Prostate gland (tissue), 2 donors: Measurements from ENCODE around the gene MED6. TPM values are rescaled to one million over a fixed set of nuclear protein-coding genes. Genes with fewer than 3 reads are reported as not detected.

Source experiments
- DNase-seq: peaks from one replicate; pipeline ENCODE4 v3.0.0-alpha.2; 2019; ENCODE audit warnings: low spot score
- H3K27ac ChIP-seq, 2 donors: fragments of 200-600 bp; sonication (generic); 2 replicates each; pipeline ENCODE4 v1.5.1; 2017 to 2019
- H3K27me3 ChIP-seq: fragments of 200-600 bp; sonication (generic); replicated peaks from 2 replicates; pipeline ENCODE4 v1.5.1; 2019; ENCODE audit not compliant: insufficient read depth
- H3K36me3 ChIP-seq, 2 donors: fragments of 200-600 bp; sonication (generic); 1 replicate in 1 of 2; 2 replicates in 1 of 2; pipeline versions ENCODE4 v1.5.1 to v1.8.1; 2017 to 2019
- H3K4me1 ChIP-seq: fragments of 200-600 bp; sonication (generic); replicated peaks from 2 replicates; pipeline ENCODE4 v1.5.1; 2019
- H3K4me3 ChIP-seq, 2 donors: fragments of 200-600 bp; sonication (generic); 2 replicates each; pipeline ENCODE4 v1.5.1; 2017 to 2019
- H3K9me3 ChIP-seq: fragments of 200-600 bp; sonication (generic); 2 replicates; pipeline ENCODE4 v1.5.1; 2017
- POLR2A ChIP-seq: fragments of 450-650 bp; IDR thresholded peaks from one replicate; pipeline ENCODE4 v1.6.1; 2016; ENCODE audit warnings: antibody characterized with exemption, mild to moderate bottlenecking
- POLR2AphosphoS5 ChIP-seq: sonication (generic); formaldehyde crosslinking; IDR thresholded peaks from one replicate; pipeline ENCODE4 v1.6.1; 2017; ENCODE audit warnings: antibody characterized with exemption
- WGBS: methylation state at CpG from one replicate; pipeline ENCODE4 v1.1.5; 2018; 5-methylcytosine and 5-hydroxymethylcytosine counted together
- intact Hi-C: fragments of 100-400 bp; cut with DNase I; formaldehyde crosslinking; loops from one replicate; pipeline ENCODE4 v1.14.2; 2022
- total RNA-seq, 2 donors: library from RNA; depleted of rRNA; stranded (reverse); fragments of >200 nt; gene quantifications; one replicate each; pipeline ENCODE4 v1.1.0, GENCODE V29; 2016
- TF ChIP-seq, protein P1 (sequence below), 4 experiments: fragments of 200-600 bp in 2 of 4; fragments of 450-650 bp in 2 of 4; sonication (generic) in 2 of 4; IDR thresholded peaks; 1 replicate in 3 of 4; 2 replicates in 1 of 4; pipeline ENCODE4 v1.5.1; 2016 to 2019; ENCODE audit warnings: antibody characterized with exemption in 4 of 4, mild to moderate bottlenecking in 2 of 4, moderate library complexity in 2 of 4

MED6 gene
- total RNA-seq, 2 donors from 2014 or later, result 27.4 to 41.4 TPM

GRCh38 chr14:70602254-70602653 lies 1.8 kb upstream of the MED6 start:
- no peak overlapping the region for H3K27ac ChIP-seq
- H3K4me1 ChIP-seq, result peaks cover 9% of the 10 kb centered on the region
- no peaks in the 10 kb centered on the region for H3K9me3 ChIP-seq
- intact Hi-C loops, result loop anchor here (10.0 kb wide), 1 partner anchor 247 kb away; the partner anchor contains the start of gene COX16
- TF ChIP-seq POLR2AphosphoS5, result no peak
- TF ChIP-seq POLR2A, result no peak
- TF ChIP-seq, protein P1, sequence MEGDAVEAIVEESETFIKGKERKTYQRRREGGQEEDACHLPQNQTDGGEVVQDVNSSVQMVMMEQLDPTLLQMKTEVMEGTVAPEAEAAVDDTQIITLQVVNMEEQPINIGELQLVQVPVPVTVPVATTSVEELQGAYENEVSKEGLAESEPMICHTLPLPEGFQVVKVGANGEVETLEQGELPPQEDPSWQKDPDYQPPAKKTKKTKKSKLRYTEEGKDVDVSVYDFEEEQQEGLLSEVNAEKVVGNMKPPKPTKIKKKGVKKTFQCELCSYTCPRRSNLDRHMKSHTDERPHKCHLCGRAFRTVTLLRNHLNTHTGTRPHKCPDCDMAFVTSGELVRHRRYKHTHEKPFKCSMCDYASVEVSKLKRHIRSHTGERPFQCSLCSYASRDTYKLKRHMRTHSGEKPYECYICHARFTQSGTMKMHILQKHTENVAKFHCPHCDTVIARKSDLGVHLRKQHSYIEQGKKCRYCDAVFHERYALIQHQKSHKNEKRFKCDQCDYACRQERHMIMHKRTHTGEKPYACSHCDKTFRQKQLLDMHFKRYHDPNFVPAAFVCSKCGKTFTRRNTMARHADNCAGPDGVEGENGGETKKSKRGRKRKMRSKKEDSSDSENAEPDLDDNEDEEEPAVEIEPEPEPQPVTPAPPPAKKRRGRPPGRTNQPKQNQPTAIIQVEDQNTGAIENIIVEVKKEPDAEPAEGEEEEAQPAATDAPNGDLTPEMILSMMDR (IDR thresholded peaks at IDR 0.05), result no peak
- H3K27me3 ChIP-seq, result no peaks in the 10 kb centered on the region
- DNase-seq, result no peak
- 86% methylated on average over 2 of the region's 2 CpGs for WGBS
- H3K36me3 ChIP-seq, result no peaks in the 10 kb centered on the region
- no peak overlapping the region for H3K4me3 ChIP-seq

DNA sequence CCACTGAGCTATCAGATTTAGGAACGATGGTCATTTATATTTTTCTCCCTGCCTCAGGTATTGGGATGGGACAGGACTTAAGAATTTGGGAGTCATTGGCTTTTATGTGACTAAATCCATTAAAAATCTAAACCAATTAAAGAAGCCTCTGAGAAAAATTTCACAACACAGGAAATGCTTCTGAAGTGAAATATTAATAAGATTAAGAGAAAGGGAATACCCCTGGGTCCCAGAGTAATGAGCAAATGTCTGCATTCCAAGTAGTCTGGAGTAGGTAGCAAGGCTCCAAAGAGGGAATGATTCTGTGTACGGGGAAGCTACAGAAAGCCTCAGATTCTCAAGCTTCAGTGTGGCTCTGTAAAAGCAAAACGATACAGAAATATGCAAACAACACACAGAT lies 707 bp upstream of the MED6 start:
- Histone ChIP-seq H3K4me3 (peak overlapping the region; percentile 61 to 80), H3K27me3 (no peaks in the 10 kb centered on the region), H3K9me3 (no peaks in the 10 kb centered on the region), H3K36me3 (peaks cover 0 to 2% of the 10 kb centered on the region in 2 donors), H3K27ac (peak overlapping the region; percentile 59 to 66), H3K4me1 (peaks cover 9% of the 10 kb centered on the region)
- 20% methylated on average over 3 of the region's 3 CpGs for WGBS
- intact Hi-C loops, result loop anchor here (10.0 kb wide), 1 partner anchor 246 kb away; the partner anchor contains the start of gene COX16
- DNase-seq, result no peak
- TF ChIP-seq POLR2AphosphoS5 (no peak), POLR2A (no peak)
- TF ChIP-seq, protein P1 (IDR thresholded peaks at IDR 0.05), result no peak

DNA sequence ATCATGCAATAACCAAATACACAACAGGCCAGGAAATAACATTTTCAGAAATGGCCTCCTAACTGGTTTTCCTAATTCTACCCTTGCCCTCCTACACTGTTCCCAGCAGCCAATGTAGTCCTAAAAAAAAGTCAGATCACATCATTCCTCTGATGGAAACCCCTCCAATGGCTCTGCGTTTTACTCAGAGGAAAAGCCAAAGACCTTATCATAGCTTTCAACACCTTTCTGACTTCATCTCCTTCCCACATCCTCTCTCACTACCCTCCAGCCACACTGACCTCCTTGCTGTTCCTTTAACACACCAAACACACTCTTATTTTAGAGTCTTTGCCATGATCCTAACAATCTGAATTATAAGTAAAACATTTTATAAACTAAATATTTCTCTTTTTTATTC lies 1.1 kb downstream of the MED6 start:
- WGBS, result 60% methylated on average over 1 of the region's 1 CpG
- no peak overlapping the region for H3K4me3 ChIP-seq

GRCh38 chr14:70597731-70598130 lies 2.7 kb downstream of the MED6 start:
- no peak for DNase-seq
- H3K4me1 ChIP-seq, result peaks cover 9% of the 10 kb centered on the region
- H3K36me3 ChIP-seq, result peaks cover 6 to 7% of the 10 kb centered on the region in 2 donors
- 88% methylated on average over 3 of the region's 3 CpGs for WGBS
- intact Hi-C loops, result no loop called here
- H3K9me3 ChIP-seq, result no peaks in the 10 kb centered on the region
- TF ChIP-seq POLR2AphosphoS5 (no peak), POLR2A (no peak)
- TF ChIP-seq, protein P1 (IDR thresholded peaks at IDR 0.05), result no peak
- H3K27me3 ChIP-seq, result no peaks in the 10 kb centered on the region
- H3K27ac ChIP-seq, result no peak overlapping the region
- H3K4me3 ChIP-seq, result no peak overlapping the region

More for the DNA sequence above, 1.1 kb downstream of the MED6 start:
- Histone ChIP-seq H3K36me3 (peaks cover 5 to 6% of the 10 kb centered on the region in 2 donors), H3K4me1 (peaks cover 9% of the 10 kb centered on the region), H3K27me3 (no peaks in the 10 kb centered on the region), H3K27ac (no peak overlapping the region), H3K9me3 (no peaks in the 10 kb centered on the region)
- DNase-seq, result no peak
- TF ChIP-seq, protein P1 (IDR thresholded peaks at IDR 0.05), result no peak
- TF ChIP-seq POLR2A (no peak), POLR2AphosphoS5 (no peak)
- intact Hi-C loops, result no loop called here

DNA sequence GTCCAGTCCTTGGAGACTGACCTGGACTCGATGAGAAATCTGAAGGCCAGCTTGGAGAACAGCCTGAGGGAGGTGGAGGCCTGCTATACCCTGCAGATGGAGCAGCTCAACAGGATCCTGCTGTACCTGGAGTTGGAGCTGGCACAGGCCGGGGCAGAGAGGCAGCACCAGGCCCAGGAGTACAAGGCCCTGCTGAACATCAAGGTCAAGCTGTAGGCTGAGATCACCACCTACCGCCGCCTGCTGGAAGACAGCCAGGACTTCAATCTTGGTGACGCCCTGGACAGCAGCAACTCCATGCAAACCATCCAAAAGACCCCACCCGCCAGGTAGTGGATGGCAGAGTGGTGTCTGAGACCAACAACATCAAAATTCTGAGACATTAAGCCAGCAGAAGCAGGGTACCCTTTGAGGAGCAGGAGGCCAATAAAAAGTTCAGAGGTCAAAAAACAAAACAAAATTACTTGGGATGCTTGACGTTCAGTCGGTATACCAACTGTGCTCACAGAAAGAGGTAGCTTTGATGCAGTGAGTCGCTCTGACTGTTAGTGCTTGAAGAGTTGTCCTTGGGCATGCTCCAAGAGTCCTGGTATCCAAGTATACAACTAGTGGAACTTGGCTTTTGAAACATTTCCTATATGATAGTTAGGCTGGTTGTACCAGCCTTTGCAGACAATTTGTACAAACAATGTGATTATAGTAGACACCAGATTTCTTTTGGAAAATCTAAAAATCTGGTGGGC lies 4.8 kb downstream of the MED6 start:
- H3K27me3 ChIP-seq, result no peaks in the 10 kb centered on the region
- WGBS, result 85% methylated on average over 9 of the region's 9 CpGs
- H3K36me3 ChIP-seq, result peaks cover 7 to 9% of the 10 kb centered on the region in 2 donors
- intact Hi-C loops, result no loop called here
- H3K4me3 ChIP-seq, result no peak overlapping the region
- no peak overlapping the region for H3K27ac ChIP-seq
- no peak for DNase-seq
- TF ChIP-seq POLR2A (no peak), POLR2AphosphoS5 (no peak)
- TF ChIP-seq, protein P1 (IDR thresholded peaks at IDR 0.05), result no peak
- H3K4me1 ChIP-seq, result peaks cover 9% of the 10 kb centered on the region
- no peaks in the 10 kb centered on the region for H3K9me3 ChIP-seq
